Measurements from ENCODE around the gene MYMK.

Gene MYMK

GRCh38 chr9:133516256-133516960 is 8.4 kb downstream of the MYMK start:
- DNase-seq, result no peak

GRCh38 chr9:133515615-133516255 is 9.0 kb downstream of the MYMK start:
- DNase-seq, result no peak

GRCh38 chr9:133515240-133515610 is 9.5 kb downstream of the MYMK start:
- no peak for DNase-seq

GRCh38 chr9:133514460-133515239 is 10.1 kb downstream of the MYMK start:
- no peak for DNase-seq

GRCh38 chr9:133513214-133514100 is 11.3 kb downstream of the MYMK start:
- no peak for DNase-seq

- no peak for DNase-seq
These were observed 12.2 kb downstream of the MYMK start for GRCh38 chr9:133512253-133513213.

- no peak for DNase-seq
These were observed 13.2 kb downstream of the MYMK start for GRCh38 chr9:133511607-133512006.

- DNase-seq, result no peak
These were observed 13.7 kb downstream of the MYMK start for GRCh38 chr9:133510926-133511505.

- peak; percentile 4 for DNase-seq
These were observed 15.3 kb downstream of the MYMK start for GRCh38 chr9:133509179-133510083.

GRCh38 chr9:133508046-133508445 is 16.7 kb downstream of the MYMK start:
- no peak for DNase-seq

GRCh38 chr9:133507246-133507965 is 17.4 kb downstream of the MYMK start:
- DNase-seq, result no peak

GRCh38 chr9:133506653-133507038 is 18.1 kb downstream of the MYMK start:
- no peak for DNase-seq

- no peak for DNase-seq
These were observed 18.7 kb downstream of the MYMK start for GRCh38 chr9:133505901-133506652.

GRCh38 chr9:133505186-133505830 is 19.5 kb downstream of the MYMK start:
- DNase-seq, result no peak

GRCh38 chr9:133502112-133502511 is 22.6 kb downstream of the MYMK start:
- DNase-seq, result no peak

GRCh38 chr9:133499892-133500270 is 24.9 kb downstream of the MYMK start:
- no peak for DNase-seq

- no peak for DNase-seq
These were observed 25.4 kb downstream of the MYMK start for GRCh38 chr9:133499132-133499891.
